HG03520 (cell line): Measurements from ENCODE around the gene C3orf38.
"Not testable (repeated sequence)": the region's sequence is repeated elsewhere in the genome, so short reads cannot be mapped to it uniquely, and the experiment has no call there.

ENCODE experiments used
- ATAC-seq: cut with Tn5 transposase; IDR thresholded peaks from one replicate; pipeline ENCODE4 v1.9.1; 2021; ENCODE audit warnings: mild to moderate bottlenecking, moderate library complexity; ENCODE audit not compliant: unreplicated experiment

Gene C3orf38

DNA sequence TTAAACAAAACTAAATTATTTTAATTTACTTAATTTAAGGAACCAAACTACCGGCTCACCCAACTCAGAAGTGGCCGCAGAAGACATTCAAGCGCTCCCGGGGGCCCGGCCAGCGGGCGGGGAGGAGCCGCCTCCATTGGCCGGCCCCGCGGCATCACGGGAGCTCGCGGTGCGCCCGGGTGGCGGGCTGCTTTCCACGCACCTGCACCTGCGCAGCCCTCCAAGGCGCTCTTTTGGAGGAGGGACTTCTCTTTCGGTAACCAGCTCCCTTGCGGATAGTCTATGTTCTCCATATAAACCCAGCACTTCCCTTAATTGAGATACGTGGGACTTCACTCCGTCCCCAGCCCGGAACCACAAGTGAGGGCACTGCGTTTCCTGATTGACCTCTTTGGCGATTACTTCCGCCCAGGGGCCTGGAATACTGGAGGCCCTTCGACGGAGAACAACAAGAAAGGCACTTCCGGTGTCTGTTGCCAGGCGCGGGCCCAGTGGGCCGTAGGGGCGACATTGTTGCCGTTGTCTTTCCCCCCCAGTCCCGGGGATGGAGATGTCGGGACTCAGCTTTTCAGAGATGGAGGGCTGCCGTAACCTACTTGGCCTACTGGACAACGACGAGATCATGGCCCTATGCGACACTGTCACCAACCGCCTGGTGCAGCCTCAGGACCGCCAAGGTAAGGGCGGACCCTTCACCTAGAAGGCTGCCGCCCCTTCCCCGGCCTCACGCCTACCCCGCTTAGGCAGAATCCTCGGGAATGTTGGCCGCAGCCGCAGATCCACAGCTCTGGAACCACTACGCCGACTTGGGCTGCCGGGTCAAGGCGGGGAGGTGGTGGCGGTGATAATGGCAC, at the start of gene C3orf38:
Gene C3orf38 (plus strand): TSS at position 451 of the 854 bp plus-strand sequence. CDS start 94 bp downstream, at position 545.
- peak; percentile 73 for ATAC-seq

DNA sequence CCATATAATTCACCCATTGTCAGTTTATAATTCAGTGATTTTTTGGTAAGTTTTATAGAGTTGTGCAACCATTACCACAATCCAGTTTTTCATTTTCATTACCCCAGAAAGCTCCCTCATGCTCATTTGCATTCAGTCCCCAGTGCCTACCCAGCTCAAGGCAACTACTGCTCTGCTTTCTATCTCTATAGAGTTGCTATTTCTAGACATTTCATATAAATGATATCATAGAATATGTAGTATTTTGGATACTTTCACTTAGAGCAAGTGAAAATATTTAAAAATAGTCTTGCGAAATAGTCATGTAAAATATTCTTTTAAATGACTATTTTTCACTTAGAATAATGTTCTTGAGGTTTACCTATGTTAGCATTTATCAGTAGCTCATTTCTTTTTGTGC, 48.6 kb upstream of the C3orf38 start:
- peak; percentile 65 for ATAC-seq

DNA sequence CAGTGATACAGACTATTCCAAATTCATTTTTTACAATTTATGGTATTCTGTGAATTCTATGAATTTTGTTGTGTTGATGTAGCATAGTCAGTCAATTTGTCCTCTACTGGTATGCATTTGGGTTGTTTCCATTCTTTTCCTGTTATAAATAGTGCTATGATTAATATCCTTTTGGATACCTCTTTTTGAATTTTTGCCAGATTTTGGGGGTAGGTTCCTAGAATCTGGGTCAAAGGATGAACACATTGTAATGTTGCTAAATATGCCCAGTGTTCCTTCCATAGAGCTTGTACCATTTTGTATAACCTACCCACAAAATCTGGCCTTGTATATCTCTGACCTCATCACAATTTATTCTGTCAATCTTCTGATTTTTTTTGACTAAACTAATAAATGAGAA, 44.4 kb upstream of the C3orf38 start:
- no peak for ATAC-seq

DNA sequence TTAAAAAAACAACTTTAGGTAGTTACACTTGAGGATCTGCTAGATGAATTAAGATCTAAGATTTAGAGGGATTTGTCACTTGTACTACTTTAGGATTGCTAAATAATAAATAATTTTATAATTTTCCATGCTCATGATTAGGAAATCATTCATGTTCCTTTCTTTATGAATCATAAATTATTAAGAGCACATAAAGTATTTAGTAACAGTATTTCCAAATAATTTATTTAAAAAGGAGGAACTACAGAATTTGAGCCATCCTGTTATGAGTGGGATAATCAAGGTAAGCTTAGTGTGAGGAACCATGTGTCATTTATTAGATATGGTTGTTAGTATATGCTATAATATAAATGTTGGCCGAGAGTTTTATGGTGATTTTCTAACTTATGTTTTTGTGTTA, 37.5 kb upstream of the C3orf38 start:
- no peak for ATAC-seq

DNA sequence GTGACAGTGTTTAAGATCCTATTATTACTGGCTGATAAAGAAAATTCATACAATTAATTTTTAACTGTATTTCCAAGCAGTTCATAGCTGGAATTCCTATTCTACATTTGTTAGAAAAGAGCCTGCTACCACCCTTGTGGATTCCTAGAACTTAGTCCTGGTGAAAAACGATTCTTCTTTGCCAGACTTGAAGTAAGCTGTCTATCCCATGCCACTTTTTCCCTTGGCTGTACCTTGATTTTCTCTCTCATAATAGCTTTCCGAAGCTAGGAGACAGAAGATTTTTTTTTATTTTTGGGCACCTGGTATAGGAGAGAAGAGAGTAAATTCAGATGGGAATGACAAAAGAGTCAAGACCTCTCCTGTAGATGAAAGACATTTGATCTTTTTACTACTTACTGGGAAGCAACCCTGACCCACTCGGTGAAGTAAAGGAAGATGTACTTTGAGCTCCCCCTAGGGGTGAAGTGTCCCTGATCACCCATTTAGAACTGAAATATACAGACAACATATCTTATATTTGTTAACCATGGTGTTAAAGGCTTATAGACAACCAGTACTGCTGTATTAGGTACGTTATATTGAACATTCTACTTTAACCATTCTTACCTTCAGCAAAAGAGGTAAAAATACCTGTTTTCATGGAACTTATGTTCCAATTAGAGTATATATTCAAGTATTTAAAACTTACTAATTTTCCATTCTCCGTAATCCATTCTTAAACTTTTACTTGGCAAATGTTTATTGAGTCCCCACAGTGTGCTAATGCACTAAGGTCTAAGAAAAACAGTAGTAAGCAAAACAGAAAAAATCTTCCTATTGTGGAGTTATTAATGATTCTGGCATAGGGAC, 36.2 kb upstream of the C3orf38 start:
- ATAC-seq, result peak; percentile 95

DNA sequence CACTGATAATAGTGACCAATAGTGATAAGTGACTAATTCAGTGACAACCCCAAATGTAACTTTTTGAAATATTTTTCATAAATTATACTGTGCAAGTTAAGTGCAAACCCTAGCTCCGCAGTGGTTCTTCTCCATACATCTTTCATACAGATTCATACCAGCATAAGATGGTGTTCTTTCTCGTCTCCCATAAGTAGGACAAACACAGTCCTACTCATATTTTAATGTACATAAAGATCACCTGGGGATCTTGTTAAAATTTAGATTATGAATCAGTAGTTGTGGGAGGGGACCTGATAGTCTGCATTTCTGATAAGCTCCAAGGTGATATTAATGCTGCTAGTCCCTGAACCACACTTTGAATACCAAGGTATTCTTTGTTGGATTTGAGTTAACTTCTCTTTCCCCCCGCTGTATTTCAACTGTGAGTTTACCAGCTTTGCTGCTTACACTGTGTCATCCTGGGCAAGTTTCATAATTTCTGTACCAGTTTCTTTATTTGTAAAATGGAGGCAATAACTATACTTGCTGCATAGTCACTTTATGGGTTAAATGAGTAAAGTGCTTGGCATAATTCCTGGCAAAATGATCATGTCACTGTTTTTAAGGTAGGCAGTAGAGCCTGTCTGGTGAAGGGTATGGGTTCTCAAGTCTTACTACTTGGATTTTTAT, 34.7 kb upstream of the C3orf38 start:
- ATAC-seq, result no peak

DNA sequence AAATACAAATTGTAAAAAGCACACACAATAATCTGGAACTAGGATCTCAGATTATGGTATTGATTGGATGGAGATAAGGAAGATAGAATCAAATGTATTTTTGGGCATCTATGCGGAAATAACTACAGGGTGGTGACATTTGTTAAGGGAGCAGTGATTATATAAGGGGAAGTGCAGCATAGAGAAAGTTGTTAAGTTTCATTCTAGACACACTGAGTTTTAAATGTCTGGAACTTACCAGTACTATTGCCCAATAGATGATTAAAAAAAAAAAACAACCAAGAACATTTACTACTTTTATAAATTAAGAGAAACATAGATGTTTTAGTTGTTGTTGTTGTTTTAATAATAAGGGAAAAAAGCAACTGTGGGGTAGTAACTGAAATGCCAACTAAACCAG, 32.1 kb upstream of the C3orf38 start:
- ATAC-seq, result no peak

DNA sequence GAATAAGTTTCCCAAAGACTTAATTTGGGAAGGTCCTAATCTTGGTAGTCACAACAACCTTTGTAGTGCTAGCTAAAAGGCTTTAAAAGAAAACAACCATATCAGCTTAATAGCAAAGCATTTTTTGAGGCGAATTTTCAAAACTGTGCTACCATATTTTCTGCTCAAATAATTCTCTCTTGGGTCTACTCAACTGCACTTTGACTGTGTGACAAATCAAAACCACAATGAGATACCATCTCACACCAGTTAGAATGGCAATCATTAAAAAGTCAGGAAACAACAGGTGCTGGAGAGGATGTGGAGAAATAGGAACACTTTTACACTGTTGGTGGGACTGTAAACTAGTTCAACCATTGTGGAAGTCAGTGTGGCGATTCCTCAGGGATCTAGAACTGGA, 31.2 kb upstream of the C3orf38 start:
- ATAC-seq, result not testable (repeated sequence)

DNA sequence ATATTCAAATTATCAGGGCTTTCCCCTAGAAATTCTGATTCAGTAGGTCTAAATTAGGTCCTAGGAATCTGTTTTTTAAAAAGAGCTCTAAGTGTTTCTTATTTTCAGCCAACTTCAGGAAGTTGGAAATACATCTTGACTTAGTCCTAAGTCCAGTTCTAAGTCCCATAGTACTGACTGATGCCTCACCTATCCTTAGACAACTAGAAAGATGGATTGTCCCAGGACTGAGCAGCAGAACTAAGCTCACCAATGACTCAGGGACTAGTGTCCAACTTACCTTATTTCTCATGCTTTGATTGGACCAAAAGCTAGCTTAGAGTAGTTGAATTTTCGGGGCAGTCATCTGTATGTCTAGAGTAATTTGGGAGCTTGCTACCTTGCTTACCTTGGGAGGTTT, 26.2 kb upstream of the C3orf38 start:
- no peak for ATAC-seq

DNA sequence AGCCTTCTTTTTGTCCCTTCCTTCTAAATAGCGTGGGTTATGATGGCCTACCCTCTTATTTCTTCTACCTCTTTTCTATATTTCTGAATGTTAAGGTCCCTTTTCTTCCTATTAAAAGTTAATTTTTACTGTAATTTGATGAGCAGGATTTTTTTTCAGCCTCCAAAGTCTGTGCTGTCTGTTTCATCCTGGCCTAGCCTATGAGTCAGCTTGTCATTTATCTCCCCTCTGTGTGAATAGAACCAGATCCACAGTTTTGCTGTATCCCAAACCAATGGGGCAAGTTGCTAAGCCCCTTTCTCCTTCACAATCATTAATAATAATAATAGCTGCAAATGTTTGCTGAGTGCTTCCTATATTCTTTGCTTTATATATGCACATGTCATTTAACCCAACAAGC, 18.1 kb upstream of the C3orf38 start:
- ATAC-seq, result no peak

DNA sequence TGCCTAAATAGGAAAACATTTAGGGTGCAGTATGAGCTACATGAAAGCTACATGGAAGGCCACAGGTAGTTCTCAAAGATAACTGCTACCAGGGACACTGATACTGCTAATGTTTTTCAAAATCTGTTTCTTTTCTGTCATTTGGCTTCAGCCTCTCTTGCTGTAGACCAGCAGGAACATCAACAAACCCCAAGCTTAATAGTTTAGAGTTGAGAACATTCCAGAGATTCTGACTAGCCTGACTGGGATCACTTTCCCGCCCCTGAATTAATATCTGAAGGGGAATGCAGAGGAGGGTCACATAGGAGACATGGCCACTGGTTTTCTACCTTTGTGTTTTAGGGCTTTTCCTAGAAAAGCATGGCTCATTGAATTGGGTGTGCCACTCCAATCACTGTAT, 16.9 kb upstream of the C3orf38 start:
- no peak for ATAC-seq

DNA sequence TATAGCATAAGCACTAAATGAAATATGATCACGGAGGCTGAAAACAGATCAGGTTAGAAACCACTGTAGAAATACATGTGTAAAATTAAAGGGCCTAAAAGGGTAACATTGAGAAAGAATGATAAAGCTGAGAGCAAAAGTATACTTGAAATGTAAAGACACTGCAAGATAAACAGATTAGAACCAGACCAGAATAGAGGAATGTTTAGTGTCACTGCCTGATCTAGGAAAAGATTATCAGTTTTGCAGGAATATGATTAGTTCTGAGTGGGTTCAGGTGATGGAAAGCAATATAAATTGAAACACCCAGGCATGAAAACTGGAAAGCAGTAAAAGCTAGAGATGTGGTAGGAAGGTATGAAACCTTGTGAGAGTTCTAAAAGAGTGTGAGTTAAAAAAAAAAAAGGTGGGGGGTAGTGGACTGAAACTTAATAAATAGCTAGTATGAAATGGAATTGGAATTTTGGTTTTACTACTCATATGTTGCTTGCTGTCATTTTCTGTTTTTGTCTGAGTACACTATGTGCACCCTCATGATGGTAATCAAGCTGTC, 16.0 kb upstream of the C3orf38 start:
- ATAC-seq, result no peak

DNA sequence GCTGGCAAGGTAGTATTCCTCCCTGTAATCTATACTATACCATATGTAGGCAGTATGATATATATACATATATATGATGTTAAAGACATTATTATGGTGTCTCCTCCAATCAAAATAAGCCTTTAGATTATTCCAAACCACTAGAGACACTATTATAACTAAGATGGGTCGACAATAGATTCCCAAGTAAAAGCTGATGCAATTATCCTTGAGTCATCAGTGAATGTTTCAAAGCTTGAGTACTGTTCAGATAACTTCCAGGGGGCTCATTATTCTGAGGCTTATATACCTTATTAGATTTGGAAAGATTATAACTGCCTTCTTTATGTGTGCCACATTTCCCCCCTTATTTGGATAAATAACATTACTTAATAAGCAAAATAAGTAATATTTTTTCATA, 11.9 kb upstream of the C3orf38 start:
- no peak for ATAC-seq

DNA sequence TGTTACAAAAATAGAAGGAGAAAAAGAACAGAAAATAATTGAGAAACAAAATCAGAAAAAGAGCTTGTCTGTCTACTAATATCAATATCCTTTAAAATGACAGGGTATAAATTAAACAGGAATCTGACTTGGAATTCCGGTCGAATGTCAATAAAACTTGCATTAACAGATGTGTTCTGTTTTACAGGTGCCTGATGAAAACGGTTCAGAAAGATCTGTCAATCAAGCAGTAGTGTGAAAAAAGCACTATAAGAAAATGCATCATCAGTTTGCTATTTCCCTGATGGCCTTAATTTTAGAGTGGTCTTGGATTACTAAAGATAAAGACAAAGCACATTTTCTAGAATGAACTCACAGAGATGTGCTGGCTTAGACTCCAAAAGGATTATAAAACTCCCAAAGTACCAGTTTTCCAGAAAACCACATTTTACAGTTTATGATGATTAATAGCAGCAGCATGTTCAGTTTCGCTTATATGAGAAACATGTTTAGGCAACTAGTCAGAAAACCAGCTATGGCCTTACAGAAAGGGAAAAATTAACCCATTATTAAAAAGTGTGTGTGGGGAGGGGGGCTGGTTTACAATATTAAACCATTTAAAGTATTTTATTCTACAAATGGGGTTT, 8.2 kb upstream of the C3orf38 start:
- ATAC-seq, result no peak

DNA sequence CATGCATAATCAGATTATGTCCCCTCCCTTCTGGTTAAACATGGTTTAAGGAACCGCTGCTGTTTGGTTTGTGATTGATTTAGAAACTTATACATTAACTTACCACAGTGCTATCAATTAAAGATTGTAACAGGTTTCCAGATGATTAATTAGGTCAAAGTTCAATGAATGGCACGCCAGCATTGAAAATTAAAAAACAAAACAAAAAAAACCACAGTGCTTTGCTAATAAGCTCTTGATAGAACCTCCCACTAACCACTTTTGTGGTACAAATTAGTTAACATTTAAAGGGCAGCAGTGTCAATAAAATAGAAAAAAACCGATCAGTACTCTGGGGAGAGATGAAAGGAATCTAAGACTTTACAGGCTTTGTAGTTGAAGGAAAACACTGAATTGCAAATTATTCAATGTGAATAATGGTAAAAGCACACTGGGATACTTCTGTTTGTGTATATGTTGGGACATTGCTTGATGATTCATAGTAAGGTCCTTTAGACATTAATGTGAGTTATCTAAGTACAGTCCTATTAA, 7.6 kb upstream of the C3orf38 start:
- ATAC-seq, result no peak

DNA sequence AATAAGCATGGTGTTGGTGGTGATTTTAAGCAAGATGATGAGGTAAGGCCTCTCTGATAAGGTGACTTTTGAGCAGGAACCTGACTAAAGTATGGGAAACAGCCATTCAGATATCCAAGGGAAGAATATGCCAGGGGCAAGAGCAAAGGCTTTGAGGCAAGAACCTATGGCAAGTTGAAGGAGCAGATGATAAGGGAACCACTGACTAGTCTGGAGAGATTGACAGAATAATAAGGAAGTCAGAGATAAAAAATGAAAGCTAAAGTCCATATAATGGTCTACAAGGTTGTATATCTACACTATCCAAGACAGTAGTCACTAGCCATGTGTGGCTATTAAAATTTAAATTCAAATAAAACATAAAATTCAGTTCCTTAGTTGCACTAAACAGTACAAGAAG, 2.5 kb upstream of the C3orf38 start:
- ATAC-seq, result no peak

DNA sequence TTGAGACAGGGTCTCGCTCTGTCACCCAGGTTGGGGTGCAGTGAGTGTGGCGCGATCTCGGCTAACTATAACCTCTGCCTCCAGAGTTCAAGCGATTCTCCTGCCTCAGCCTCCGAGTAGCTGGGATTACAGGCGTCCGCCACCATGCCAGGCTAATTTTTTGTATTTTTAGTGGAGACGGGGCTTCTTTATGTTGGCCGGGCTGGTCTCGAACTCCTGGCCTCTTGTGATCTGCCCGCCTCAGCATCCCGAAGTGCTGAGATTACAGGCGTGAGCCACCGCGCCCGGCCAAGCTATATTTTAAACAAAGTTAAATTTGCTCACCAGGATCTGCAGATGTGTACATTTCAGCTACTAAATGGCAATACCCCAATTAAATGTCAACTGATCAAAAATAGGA, 1.1 kb upstream of the C3orf38 start:
- ATAC-seq, result no peak

DNA sequence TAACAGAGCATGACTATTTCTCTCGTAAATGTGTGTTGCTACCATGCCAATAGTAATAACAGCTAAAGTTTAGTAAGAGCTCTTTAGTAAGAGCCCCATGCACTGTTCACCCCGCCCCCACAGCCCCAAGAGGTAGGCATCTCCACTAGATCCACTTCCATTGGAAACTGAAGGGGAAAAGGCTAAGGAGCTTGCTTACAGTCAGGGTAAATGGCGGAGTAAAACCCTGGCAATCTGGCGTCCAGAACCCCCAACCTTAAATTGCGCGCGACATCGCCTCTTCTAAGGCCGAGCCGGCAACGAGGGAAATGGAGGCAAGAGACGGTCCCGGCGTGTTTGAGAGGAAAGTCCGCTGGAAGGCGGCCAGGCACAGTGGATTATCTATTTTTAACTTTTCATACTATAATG, 654 bp upstream of the C3orf38 start:
- ATAC-seq, result peak; percentile 17

DNA sequence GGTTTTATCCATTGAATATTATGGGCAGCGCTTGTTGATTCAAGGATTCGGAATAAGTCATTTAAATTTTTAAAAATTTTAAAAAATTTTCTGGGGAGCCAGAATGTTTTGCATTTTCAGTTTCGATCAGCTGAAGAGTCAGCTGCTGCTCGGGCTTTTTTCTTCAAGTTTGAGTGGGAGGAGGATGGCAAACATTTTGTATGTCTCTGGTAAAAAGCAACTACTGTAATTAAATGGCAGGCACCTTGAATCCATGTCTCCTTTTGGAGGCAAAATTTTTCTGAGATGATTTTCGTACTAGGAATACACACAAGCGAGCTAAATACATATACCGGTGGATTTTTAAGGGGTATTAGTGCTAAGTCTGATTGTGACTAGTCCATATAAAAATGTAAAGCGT, 612 bp downstream of the C3orf38 start:
- peak; percentile 25 for ATAC-seq

DNA sequence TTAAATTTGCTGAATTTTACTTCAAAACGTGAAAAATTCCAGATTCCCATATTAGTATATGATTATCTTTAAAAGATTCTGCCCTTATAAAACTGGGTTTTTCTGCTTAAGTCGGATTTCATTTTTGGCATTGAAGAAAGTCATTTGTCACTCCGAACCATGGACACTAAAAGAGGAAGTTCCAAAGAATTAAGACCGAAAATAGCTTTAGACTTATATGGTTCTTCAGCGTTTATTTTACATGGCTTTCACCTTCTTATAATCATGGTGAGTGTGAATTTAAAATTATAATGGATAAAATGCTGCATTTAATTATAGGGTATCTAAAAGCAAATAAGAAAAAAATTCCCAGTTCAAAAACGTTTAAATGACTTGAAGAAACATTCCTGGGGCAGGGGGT, 1.0 kb downstream of the C3orf38 start:
- no peak for ATAC-seq
